ENCODE results near the gene FGF14. TPM values are rescaled to one million over a fixed set of nuclear protein-coding genes. Genes with fewer than 3 reads are reported as not detected.

The FGF14 gene
- polyA plus RNA-seq, 1 of the 3 experiments (the other 2 are of a cell fraction) = 0.20 TPM

GRCh38 chr13:101955764-101956163, 446.1 kb downstream of the FGF14 start:
- H3K4me3 ChIP-seq (ENCODE audit: low read depth in 2 of 2, low read length in 1 of 2) = no peak overlapping the region
- CTCF ChIA-PET = interaction anchor here (0.5 to 2.0 kb wide), 3 partner anchors 13 to 600 kb away, joined by 3 to 6 read pairs (median 5); no protein-coding TSS in a partner anchor

GRCh38 chr13:101951114-101951513, 450.7 kb downstream of the FGF14 start:
- no peaks in the 10 kb centered on the region for H3F3A ChIP-seq (replicated peaks; ENCODE audit: insufficient read depth)
- CTCF ChIA-PET = interaction anchor here (1.3 to 1.8 kb wide), 3 partner anchors 10 to 14 kb away, joined by 4 to 6 read pairs (median 4); no protein-coding TSS in a partner anchor
- H3K9me2 ChIP-seq = no peaks in the 10 kb centered on the region

More at GRCh38 chr13:101955764-101956163, 446.1 kb downstream of the FGF14 start:
- H2AFZ ChIP-seq (ENCODE audit: low read depth) = no peak overlapping the region
- POLR2A ChIA-PET = no interaction called here
- H3K9me2 ChIP-seq = no peaks in the 10 kb centered on the region
- DNase-seq = no peak
- no peaks in the 10 kb centered on the region; a peak in 1 of 4 replicates for H3K4me1 ChIP-seq (ENCODE audit: control insufficient read depth in 1 of 2, insufficient read depth in 2 of 2, low read depth in 1 of 2, low read length in 1 of 2)
- no peaks in the 10 kb centered on the region for H3F3A ChIP-seq (replicated peaks; ENCODE audit: insufficient read depth)
- H3K4me2 ChIP-seq = no peak overlapping the region
- no peaks in the 10 kb centered on the region for H3K9me3 ChIP-seq
- WGBS (ENCODE audit: low lambda C conversion rate) = 38% methylated on average over 3 of the region's 3 CpGs
- H3K36me3 ChIP-seq (replicated peaks in 1 of 2; ENCODE audit: control insufficient read depth in 1 of 2, insufficient read depth in 2 of 2, low read length in 1 of 2) = no peaks in the 10 kb centered on the region
- H3K27ac ChIP-seq (ENCODE audit: low read depth in 2 of 2, low read length in 1 of 2) = no peak overlapping the region
- H3K9ac ChIP-seq = no peak overlapping the region
- no peaks in the 10 kb centered on the region for H3K79me2 ChIP-seq (ENCODE audit: insufficient read depth)
- H3K27me3 ChIP-seq (ENCODE audit: insufficient read depth) = no peaks in the 10 kb centered on the region
- H4K20me1 ChIP-seq (ENCODE audit: insufficient read depth) = no peaks in the 10 kb centered on the region
- TF ChIP-seq TCF12 (IDR thresholded peaks at IDR 0.05) (no peak), EP300 (IDR thresholded peaks at IDR 0.05; ENCODE audit: borderline replicate concordance in 1 of 2, low read depth in 1 of 2, low read length in 1 of 2) (no peak), USF1 (IDR thresholded peaks at IDR 0.05; ENCODE audit: borderline replicate concordance, low read depth) (no peak), TEAD4 (IDR thresholded peaks at IDR 0.05; ENCODE audit: borderline replicate concordance, insufficient read depth) (no peak), RFX5 (IDR thresholded peaks at IDR 0.05; ENCODE audit: low read length) (no peak), ZBTB33 (IDR thresholded peaks at IDR 0.05; ENCODE audit: borderline replicate concordance, low read depth) (no peak)

More at GRCh38 chr13:101951114-101951513, 450.7 kb downstream of the FGF14 start:
- H4K20me1 ChIP-seq (ENCODE audit: insufficient read depth) = no peaks in the 10 kb centered on the region
- H3K4me2 ChIP-seq = no peak overlapping the region
- no peak overlapping the region for H3K9ac ChIP-seq
- 48% methylated on average over 2 of the region's 2 CpGs for WGBS (ENCODE audit: low lambda C conversion rate)
- TF ChIP-seq USF1 (IDR thresholded peaks at IDR 0.05; ENCODE audit: borderline replicate concordance, low read depth) (no peak), NFIC (IDR thresholded peaks at IDR 0.05; ENCODE audit: borderline replicate concordance) (no peak), RAD21 (IDR thresholded peaks at IDR 0.05; ENCODE audit: low read length) (no peak), TEAD4 (IDR thresholded peaks at IDR 0.05; ENCODE audit: borderline replicate concordance, insufficient read depth) (no peak), EP300 (IDR thresholded peaks at IDR 0.05; ENCODE audit: borderline replicate concordance in 1 of 2, low read depth in 1 of 2, low read length in 1 of 2) (no peak), FOXJ3 (CRISPR knock-in tag; IDR thresholded peaks at IDR 0.05) (no peak), RCOR1 (IDR thresholded peaks at IDR 0.05; ENCODE audit: low read length) (no peak), PBX3 (IDR thresholded peaks at IDR 0.05) (no peak), FOXM1 (IDR thresholded peaks at IDR 0.05; ENCODE audit: low read depth) (no peak), CHD2 (IDR thresholded peaks at IDR 0.05; ENCODE audit: low read length, partially characterized antibody) (no peak), SMC3 (IDR thresholded peaks at IDR 0.05; ENCODE audit: low read depth, low read length) (no peak), GATA2 (CRISPR knock-in tag; IDR thresholded peaks at IDR 0.05) (no peak)
- POLR2A ChIA-PET = no interaction called here
- no peaks in the 10 kb centered on the region for H3K36me3 ChIP-seq (replicated peaks in 1 of 2; ENCODE audit: control insufficient read depth in 1 of 2, insufficient read depth in 2 of 2, low read length in 1 of 2)
- no peaks in the 10 kb centered on the region for H3K9me3 ChIP-seq
- peaks cover 0 to under 1% of the 10 kb centered on the region in 2 experiments; a peak in 1 of 4 replicates for H3K4me1 ChIP-seq (ENCODE audit: control insufficient read depth in 1 of 2, insufficient read depth in 2 of 2, low read depth in 1 of 2, low read length in 1 of 2)
- no peak for DNase-seq
- H3K27ac ChIP-seq (ENCODE audit: low read depth in 2 of 2, low read length in 1 of 2) = no peak overlapping the region
- no peaks in the 10 kb centered on the region for H3K79me2 ChIP-seq (ENCODE audit: insufficient read depth)
- H2AFZ ChIP-seq (ENCODE audit: low read depth) = no peak overlapping the region
- H3K4me3 ChIP-seq (ENCODE audit: low read depth in 2 of 2, low read length in 1 of 2) = no peak overlapping the region
- no peaks in the 10 kb centered on the region for H3K27me3 ChIP-seq (ENCODE audit: insufficient read depth)

Measured in SK-N-SH (cell line).